HUES6 (cell line): ENCODE results near the gene GAA.

Source experiments
- H3K27ac ChIP-seq: 2 replicates; pipeline ENCODE4 v1.7.0; 2013; ENCODE audit warnings: low read depth, mild to moderate bottlenecking, low read length, inconsistent platforms
- H3K27me3 ChIP-seq: 2 replicates; pipeline ENCODE4 v1.6.1; 2013; ENCODE audit warnings: low read length; ENCODE audit not compliant: control insufficient read depth, insufficient read depth
- H3K36me3 ChIP-seq: 2 replicates; pipeline ENCODE4 v1.6.1; 2013; ENCODE audit warnings: low read length; ENCODE audit not compliant: control insufficient read depth, insufficient read depth
- H3K4me1 ChIP-seq: 2 replicates; pipeline ENCODE4 v1.6.1; 2013; ENCODE audit warnings: low read length; ENCODE audit not compliant: control insufficient read depth, insufficient read depth
- H3K4me3 ChIP-seq: 2 replicates; pipeline ENCODE4 v1.5.1; 2013; ENCODE audit warnings: low read depth, low read length
- H3K9ac ChIP-seq: one replicate; pipeline ENCODE4 v1.6.1; 2013; ENCODE audit warnings: mild to moderate bottlenecking, low read length
- H3K9me3 ChIP-seq: 2 replicates; pipeline ENCODE4 v1.6.1; 2013; ENCODE audit warnings: low read depth, low read length; ENCODE audit not compliant: control insufficient read depth, insufficient read depth

GAA gene

DNA sequence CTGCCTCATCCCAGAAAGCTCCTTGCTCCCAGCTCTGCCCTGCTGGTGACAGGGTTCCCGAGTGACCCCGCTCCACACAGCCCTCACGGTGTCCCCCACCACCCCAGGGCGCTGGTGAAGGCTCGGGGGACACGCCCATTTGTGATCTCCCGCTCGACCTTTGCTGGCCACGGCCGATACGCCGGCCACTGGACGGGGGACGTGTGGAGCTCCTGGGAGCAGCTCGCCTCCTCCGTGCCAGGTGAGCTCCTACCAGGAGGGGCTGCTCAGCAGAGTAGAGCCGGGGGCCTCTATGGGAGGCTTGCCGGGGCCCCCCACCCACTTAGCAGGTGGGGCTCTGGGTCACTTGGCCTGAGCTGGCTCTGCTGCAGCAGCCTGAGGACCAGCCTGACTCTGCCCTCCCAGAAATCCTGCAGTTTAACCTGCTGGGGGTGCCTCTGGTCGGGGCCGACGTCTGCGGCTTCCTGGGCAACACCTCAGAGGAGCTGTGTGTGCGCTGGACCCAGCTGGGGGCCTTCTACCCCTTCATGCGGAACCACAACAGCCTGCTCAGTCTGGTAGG, 11.2 kb downstream of the GAA start:
- Histone ChIP-seq H3K4me3 (no peak overlapping the region), H3K27ac (peak overlapping the region; percentile 53; the same call in 1 of the 2 replicates), H3K36me3 (peaks cover 29% of the 10 kb centered on the region), H3K9ac (no peak overlapping the region), H3K4me1 (peaks cover 10% of the 10 kb centered on the region), H3K27me3 (no peaks in the 10 kb centered on the region), H3K9me3 (no peaks in the 10 kb centered on the region)

DNA sequence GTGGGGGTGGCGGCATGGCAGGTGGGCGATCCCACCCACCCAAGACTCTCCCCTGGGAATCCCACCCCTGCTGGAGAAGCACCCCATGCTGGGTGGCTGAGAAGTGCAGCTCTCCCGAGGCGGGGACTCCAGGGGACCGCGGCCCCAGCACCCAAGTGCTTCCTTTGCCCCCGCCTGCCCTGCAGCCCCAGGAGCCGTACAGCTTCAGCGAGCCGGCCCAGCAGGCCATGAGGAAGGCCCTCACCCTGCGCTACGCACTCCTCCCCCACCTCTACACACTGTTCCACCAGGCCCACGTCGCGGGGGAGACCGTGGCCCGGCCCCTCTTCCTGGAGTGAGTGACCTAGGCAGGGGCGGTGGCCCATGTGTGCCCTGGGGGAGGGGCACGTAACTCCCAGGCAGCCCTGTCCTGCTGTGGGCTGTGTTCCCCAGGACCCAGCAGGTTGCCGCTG, 11.7 kb downstream of the GAA start:
- peak overlapping the region; percentile 53; the same call in 1 of the 2 replicates for H3K27ac ChIP-seq
- peaks cover 27% of the 10 kb centered on the region for H3K36me3 ChIP-seq
- peak overlapping the region; percentile 26 for H3K9ac ChIP-seq
- no peaks in the 10 kb centered on the region for H3K9me3 ChIP-seq
- H3K27me3 ChIP-seq: no peaks in the 10 kb centered on the region
- H3K4me1 ChIP-seq: peaks cover 10% of the 10 kb centered on the region
- no peak overlapping the region for H3K4me3 ChIP-seq

DNA sequence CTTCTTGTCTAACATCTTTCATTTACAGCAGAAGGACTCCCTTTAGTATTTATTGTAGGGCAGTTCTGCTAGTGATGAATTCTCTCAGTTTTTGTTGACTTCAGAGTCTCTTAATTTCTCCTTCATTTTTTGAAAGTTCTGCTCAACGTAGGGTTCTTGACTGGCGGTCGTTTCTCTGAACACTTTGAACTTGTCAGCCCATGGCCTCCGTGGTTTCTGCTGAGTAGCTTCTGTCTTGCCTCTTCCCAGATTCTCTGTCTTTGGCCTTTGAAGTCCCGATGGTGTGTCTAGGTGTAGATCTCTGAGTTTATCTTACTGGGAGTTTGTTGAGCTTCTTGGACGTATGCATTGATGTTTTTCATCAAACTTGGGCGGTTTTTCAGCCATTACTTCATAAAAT, 13.4 kb downstream of the GAA start:
- Histone ChIP-seq H3K27ac (no peak overlapping the region), H3K4me3 (no peak overlapping the region), H3K4me1 (peaks cover 10% of the 10 kb centered on the region), H3K9me3 (no peaks in the 10 kb centered on the region), H3K9ac (no peak overlapping the region), H3K27me3 (no peaks in the 10 kb centered on the region), H3K36me3 (peaks cover 25% of the 10 kb centered on the region)

DNA sequence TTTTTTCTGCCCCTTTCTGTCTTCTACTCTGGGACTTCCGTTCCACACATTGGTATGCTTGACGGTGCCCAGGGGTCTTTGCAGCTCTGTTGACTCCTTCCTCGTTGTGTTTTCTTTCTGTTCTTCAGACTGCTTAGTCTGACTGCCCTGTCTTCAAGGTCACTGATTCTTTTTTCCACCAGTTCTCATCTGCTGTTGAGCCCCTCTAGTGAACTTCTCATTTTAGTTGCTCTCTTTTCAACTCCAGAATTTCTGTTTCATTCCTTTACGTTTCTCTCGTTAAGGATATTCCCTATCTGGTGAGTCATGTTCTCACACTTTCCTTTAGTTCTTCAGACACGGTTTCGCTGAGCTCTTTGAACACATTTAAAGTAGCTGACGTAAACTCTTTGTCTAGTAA, 13.8 kb downstream of the GAA start:
- Histone ChIP-seq H3K9me3 (no peaks in the 10 kb centered on the region), H3K4me1 (peaks cover 10% of the 10 kb centered on the region), H3K27me3 (no peaks in the 10 kb centered on the region), H3K27ac (no peak overlapping the region), H3K9ac (no peak overlapping the region), H3K4me3 (no peak overlapping the region), H3K36me3 (peaks cover 25% of the 10 kb centered on the region)

DNA sequence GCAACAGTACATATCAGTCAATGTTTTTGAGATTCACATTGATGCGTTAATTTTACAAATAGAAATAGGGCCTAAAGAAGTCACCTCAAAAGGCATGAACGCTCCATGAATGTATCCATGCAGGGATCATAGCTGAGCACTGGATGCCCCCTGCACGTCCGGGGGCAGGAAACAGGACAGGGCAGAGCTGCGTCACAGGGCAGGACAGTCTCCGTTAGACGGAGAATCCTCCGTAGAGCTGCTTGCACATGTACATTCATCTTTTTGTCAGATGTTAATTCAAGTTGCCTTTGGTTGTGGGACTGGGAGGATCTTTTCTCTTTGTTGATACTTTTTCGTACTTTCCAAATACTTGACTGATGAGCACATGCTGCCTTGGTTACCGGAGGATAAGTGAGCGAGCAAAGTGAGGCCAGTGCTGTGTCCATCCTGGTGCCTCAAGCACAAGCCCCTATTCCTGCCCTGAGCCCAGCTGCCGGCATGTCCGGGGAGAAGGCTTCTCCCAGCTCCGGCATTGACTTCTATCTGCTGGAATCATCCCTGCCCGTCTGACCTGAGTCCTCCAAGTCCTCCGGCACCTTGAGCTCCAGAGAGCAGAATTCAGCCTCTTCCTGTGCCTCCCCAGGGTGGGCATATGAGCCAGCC, 15.0 kb downstream of the GAA start:
- H3K27ac ChIP-seq: no peak overlapping the region
- no peak overlapping the region for H3K9ac ChIP-seq
- no peaks in the 10 kb centered on the region for H3K9me3 ChIP-seq
- H3K36me3 ChIP-seq: peaks cover 21% of the 10 kb centered on the region
- no peak overlapping the region for H3K4me3 ChIP-seq
- no peaks in the 10 kb centered on the region for H3K27me3 ChIP-seq
- H3K4me1 ChIP-seq: peaks cover 10% of the 10 kb centered on the region

DNA sequence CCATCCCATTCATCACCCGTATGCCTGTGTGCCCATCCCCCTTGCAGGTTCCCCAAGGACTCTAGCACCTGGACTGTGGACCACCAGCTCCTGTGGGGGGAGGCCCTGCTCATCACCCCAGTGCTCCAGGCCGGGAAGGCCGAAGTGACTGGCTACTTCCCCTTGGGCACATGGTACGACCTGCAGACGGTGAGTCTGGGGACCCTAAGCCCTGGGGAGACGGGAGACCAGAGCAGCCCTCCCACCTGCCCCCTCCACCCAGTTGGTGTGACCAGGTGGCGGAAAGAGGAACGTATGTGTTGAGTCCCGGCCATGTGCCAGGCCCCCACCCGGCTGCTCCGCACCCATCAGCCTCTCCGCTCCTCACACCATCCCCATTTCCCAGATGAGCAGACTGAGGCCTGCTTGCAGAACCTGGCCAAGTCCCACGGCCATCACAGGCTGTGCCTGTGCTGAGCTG, 15.6 kb downstream of the GAA start:
- Histone ChIP-seq H3K4me3 (no peak overlapping the region), H3K9ac (no peak overlapping the region), H3K27me3 (no peaks in the 10 kb centered on the region), H3K9me3 (no peaks in the 10 kb centered on the region), H3K4me1 (peaks cover 10% of the 10 kb centered on the region), H3K27ac (no peak overlapping the region), H3K36me3 (peaks cover 21% of the 10 kb centered on the region)

DNA sequence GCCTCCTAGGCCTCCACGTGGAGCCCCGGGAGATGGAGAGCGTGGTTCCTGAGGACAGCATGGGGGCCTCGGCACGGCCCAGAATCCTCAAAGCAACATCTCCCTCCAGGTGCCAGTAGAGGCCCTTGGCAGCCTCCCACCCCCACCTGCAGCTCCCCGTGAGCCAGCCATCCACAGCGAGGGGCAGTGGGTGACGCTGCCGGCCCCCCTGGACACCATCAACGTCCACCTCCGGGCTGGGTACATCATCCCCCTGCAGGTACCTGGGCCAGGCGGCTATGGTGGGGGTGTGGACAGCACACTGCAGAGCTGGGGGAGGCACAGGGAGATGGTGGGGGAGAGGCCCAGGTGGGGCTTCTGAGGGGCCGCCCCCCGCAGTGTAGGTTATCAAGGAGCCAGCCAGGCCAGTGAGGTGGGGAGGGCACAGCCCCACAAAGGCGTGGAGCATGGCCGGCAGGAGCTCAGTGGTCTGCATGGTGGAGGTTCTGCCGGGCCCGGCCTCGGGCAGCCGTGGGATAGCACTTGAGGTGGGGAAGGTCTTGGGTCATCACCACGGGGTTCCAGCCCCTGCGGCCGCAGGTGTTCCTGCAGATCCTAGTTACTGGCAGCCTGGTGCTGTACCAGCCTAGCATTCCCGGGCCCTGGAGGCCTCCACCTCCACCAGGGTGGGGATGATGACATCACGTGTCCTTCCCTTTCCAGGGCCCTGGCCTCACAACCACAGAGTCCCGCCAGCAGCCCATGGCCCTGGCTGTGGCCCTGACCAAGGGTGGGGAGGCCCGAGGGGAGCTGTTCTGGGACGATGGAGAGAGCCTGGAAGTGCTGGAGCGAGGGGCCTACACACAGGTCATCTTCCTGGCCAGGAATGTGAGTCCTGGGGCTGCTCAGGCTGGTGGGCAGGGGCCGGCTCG, 16.4 kb downstream of the GAA start:
- no peak overlapping the region for H3K4me3 ChIP-seq
- H3K27me3 ChIP-seq: no peaks in the 10 kb centered on the region
- peaks cover 7% of the 10 kb centered on the region for H3K4me1 ChIP-seq
- no peak overlapping the region for H3K9ac ChIP-seq
- H3K27ac ChIP-seq: no peak overlapping the region
- peaks cover 21% of the 10 kb centered on the region for H3K36me3 ChIP-seq
- H3K9me3 ChIP-seq: no peaks in the 10 kb centered on the region

DNA sequence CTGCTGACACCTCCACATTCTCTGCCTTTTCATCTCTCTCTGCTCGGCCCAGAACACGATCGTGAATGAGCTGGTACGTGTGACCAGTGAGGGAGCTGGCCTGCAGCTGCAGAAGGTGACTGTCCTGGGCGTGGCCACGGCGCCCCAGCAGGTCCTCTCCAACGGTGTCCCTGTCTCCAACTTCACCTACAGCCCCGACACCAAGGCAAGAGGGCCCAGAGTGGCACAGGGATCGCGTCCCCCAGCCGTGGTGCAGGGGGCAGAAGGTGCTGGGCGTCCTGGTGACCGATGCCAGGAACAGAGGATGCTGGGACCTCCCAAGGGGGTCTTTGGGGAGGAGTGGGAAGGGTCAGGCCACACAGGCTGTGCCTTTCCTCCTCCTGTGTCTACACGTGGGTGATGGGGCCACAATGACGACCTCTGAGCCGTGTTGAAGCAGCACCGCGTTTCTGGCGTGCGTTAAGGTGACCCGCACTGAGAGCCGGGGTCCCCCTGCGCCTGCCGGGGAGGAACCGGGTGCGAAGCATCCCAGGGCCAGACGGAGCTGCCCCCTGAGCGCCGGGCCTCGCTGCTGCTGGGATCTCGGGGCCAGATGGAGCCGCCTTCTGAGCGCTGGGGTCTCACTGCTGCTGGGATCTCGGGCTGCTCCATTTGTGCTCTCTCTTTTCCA, 17.4 kb downstream of the GAA start:
- H3K27me3 ChIP-seq: no peaks in the 10 kb centered on the region
- H3K9me3 ChIP-seq: no peaks in the 10 kb centered on the region
- H3K4me3 ChIP-seq: no peak overlapping the region
- no peak overlapping the region for H3K27ac ChIP-seq
- peaks cover 15% of the 10 kb centered on the region for H3K36me3 ChIP-seq
- peaks cover 2% of the 10 kb centered on the region for H3K4me1 ChIP-seq
- no peak overlapping the region for H3K9ac ChIP-seq

DNA sequence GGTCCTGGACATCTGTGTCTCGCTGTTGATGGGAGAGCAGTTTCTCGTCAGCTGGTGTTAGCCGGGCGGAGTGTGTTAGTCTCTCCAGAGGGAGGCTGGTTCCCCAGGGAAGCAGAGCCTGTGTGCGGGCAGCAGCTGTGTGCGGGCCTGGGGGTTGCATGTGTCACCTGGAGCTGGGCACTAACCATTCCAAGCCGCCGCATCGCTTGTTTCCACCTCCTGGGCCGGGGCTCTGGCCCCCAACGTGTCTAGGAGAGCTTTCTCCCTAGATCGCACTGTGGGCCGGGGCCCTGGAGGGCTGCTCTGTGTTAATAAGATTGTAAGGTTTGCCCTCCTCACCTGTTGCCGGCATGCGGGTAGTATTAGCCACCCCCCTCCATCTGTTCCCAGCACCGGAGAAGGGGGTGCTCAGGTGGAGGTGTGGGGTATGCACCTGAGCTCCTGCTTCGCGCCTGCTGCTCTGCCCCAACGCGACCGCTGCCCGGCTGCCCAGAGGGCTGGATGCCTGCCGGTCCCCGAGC, 17.9 kb downstream of the GAA start:
- Histone ChIP-seq H3K9ac (no peak overlapping the region), H3K36me3 (peaks cover 15% of the 10 kb centered on the region), H3K27ac (no peak overlapping the region)

DNA sequence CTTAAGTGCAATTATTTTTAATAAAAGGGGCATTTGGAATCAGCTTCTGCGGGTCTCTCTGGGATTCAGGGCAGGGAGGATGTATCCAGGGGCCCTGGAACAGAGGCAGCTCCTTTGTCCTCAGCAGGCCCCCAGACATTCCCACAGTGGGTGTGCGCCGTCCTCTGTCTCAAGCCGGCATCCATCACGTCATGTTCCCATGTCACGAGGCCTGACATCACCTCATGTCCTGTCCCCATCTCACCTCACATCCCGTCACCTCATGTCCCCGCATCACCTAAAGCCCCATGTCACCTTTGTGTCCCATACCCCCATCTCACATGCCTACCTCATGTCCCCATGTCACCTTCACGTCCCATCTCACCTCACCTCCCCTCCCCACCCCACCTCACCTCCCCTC, 18.5 kb downstream of the GAA start:
- Histone ChIP-seq H3K36me3 (peaks cover 15% of the 10 kb centered on the region), H3K4me3 (no peak overlapping the region), H3K9me3 (no peaks in the 10 kb centered on the region), H3K27me3 (no peaks in the 10 kb centered on the region), H3K4me1 (peaks cover 13% of the 10 kb centered on the region), H3K9ac (no peak overlapping the region), H3K27ac (no peak overlapping the region)

More for the DNA sequence above, 17.9 kb downstream of the GAA start:
- Histone ChIP-seq H3K27me3 (no peaks in the 10 kb centered on the region), H3K4me1 (peaks cover 8% of the 10 kb centered on the region), H3K4me3 (no peak overlapping the region), H3K9me3 (no peaks in the 10 kb centered on the region)
